Effector CD4-positive, alpha-beta T cell (primary cell): ENCODE data around the gene HORMAD2.

Experiments used
- DNase-seq: peaks from one replicate; pipeline ENCODE4 v3.0.0-alpha.2; 2020

Gene HORMAD2

GRCh38 chr22:30170129-30170528 lies 89.9 kb downstream of the HORMAD2 start:
- no peak for DNase-seq

- no peak for DNase-seq
Measured at GRCh38 chr22:30171008-30171407, 90.7 kb downstream of the HORMAD2 start.

- no peak for DNase-seq
Measured at GRCh38 chr22:30175690-30176288, 95.5 kb downstream of the HORMAD2 start.

- no peak for DNase-seq
Measured at GRCh38 chr22:30176431-30176830, 96.2 kb downstream of the HORMAD2 start.

DNA sequence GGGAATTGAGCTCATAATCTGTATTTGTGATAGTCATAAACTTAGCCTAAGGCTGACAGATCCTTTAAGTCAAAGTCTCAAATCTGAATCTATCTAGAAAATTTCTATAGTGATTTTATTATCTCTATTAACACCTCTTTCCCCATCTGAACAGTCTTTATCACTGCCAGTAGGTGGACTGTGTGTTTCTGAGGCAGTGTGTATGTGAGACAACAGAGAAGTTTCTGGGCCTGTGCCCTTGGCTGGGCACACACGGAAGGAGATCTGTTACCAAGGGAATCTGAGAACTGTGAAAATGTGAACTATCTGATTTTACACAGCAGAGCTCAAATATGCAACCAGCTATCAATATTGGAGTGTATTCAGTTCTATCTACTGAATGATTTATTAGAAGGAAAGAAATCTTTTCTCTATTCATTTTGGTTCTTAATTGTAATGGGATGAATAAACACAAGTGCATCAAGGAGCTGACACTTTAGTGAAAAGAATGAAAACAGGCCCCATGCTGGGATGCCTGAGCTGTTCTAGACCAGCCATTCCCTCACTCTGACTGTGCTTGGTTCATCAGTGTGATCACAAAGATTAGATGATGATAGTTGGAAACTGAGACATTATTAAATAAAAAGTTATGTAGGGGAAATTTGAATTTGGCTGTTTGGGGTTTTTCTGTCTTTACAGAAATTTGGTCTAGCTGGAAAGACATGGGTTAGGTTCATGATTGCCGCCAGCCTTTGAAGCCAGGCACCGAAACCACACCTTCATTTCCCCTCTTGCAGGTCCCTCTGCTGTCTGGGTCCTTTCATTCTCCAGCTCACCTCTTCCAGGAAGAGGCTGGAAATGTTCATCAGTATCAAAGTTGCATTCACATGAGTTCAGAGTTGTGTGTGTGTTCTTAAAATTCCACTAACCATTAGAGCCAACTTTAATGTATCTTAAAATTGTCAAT lies 98.2 kb downstream of the HORMAD2 start:
- DNase-seq, result no peak

DNA sequence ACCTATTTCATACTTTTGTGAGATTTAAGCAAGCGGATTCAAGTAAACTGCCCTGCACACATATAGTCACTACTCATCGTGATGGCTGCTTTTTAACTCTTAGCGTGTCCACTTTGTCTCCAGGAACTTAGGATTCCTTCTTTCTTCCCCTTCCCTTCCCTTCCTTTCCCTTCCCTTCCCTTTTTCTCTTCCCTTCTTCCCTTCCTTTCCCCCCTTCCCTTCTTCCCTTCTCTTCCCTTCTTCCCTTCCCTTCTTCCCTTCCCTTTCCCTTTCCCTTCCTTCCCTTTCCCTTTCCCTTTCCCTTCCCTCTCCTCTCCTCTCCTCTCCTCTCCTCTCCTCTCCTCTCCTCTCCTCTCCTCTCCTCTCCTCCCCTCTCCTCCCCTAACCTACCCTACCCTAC lies 100.4 kb downstream of the HORMAD2 start:
- no peak for DNase-seq

GRCh38 chr22:30181459-30182349 lies 101.4 kb downstream of the HORMAD2 start:
- no peak for DNase-seq

GRCh38 chr22:30182350-30182745 lies 102.1 kb downstream of the HORMAD2 start:
- DNase-seq, result no peak

GRCh38 chr22:30182815-30183214 lies 102.6 kb downstream of the HORMAD2 start:
- no peak for DNase-seq

DNA sequence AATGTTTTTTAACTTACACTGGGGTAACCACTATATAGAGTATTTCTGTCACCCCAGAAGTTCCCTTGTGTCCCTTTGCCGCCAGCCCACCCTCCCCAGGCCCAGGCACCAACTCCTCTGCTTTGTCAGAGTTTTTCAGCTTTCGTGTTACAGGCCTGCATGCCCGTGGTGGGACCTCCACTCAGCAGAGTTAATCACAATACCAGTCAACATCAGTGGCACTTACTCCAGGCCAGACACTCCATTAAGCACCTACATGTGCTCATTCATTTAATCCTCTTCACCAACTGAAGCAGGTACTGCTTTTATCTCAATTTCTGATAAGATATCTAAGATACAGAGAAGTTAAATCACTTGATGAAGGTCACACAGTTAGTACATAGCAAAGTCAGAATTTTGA lies 103.0 kb downstream of the HORMAD2 start:
- DNase-seq, result no peak

DNA sequence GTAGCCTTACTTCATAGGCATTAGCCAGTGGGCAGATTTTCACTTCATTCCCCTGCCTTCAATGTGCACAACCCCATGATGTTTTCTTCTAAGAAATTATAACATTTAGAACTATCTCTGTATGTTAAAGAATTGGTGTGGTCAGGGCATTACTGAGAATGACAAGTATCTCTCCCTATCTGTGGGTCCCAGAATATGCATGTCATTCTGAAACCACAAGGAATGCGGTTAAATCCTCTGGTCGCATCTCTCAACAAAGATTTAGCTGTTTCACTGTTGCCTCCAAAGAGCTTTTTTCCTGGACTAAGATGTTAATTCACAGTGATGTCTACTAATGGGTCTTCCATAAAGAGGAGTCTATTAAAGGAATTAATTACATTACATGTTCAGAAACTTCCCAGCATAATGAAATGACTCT lies 103.6 kb downstream of the HORMAD2 start:
- no peak for DNase-seq

GRCh38 chr22:30185129-30185528 lies 104.9 kb downstream of the HORMAD2 start:
- DNase-seq, result no peak

- no peak for DNase-seq
Measured at GRCh38 chr22:30185549-30185948, 105.3 kb downstream of the HORMAD2 start.

DNA sequence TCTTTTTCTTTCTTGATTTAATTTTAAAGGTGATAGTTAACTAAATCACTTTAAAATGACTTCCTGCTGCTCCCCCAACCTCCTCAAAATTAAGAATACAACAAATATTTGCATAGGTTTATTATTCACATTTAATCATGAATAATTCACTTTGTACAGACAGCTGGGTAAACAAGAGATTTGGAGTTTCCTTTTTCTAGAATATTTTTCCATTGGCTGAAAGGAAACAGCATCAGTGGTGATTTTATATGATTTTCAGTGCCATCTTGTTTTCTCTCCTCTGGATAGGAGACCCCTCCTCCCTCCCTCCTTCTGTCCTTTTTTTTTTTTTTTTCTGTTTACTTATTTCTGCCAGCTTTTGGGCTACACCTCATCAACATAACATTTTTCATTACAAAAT lies 105.8 kb downstream of the HORMAD2 start:
- no peak for DNase-seq

GRCh38 chr22:30186510-30186909 lies 106.2 kb downstream of the HORMAD2 start:
- no peak for DNase-seq

DNA sequence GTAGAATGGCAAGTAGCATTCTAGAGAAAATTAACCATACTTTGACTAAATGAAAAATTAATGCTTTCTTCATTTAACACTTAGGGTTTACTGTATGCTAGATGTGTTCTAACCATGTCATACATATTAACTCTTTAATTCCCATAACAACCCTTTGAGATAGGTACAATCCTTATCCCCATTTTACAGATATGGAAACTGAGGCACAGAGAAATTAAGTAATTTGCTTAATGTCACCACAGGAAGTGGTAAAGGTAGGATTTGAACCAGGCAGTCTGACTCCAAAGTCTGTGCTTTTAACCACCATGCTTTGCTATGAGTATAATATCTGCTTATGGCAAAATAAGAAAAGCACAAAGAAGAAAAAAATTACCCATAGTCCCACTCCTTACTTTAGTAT lies 106.8 kb downstream of the HORMAD2 start:
- no peak for DNase-seq

DNA sequence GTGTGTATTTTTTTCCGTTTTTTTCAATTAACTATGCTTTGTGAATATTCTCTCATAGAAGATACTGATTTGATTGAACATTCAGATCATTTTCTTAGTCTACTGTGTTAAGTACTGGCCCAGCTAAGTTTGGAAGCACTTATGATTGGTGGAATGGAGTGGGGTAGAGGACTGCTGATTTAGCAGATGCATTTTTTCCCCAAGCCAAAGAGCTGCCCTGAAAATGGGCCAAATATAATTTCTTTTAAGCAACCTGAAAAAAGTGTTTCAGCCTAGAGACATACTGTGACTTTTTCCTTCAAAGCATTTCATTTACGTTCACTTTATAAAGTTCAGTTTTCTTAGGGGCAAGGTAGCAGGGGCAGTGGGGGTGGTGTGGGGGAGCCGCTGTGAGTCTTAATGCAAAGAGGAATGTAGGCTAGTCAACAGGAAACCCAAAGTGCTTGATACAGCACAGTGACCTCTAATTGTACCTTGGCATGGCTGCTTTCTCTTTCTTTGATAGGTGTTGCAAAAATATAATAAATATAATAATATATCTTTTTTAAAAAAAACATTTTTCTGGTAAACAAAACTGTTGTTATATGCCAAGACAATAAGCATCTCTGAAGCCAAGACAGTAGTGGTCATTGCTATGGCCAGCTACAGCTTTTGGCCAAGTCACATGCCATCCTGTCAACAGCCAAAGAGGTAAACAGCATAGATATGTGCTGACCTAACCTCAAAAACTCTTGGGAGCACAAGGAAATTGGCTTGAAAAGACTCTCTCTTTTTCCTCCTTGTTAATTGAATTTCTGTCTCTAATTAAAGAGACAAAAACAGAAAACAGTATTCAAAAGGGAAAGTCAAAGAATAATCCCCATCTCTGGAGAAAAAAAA lies 107.5 kb downstream of the HORMAD2 start:
- no peak for DNase-seq

GRCh38 chr22:30188911-30189310 lies 108.6 kb downstream of the HORMAD2 start:
- DNase-seq, result no peak

- no peak for DNase-seq
Measured at GRCh38 chr22:30190574-30190973, 110.3 kb downstream of the HORMAD2 start.

DNA sequence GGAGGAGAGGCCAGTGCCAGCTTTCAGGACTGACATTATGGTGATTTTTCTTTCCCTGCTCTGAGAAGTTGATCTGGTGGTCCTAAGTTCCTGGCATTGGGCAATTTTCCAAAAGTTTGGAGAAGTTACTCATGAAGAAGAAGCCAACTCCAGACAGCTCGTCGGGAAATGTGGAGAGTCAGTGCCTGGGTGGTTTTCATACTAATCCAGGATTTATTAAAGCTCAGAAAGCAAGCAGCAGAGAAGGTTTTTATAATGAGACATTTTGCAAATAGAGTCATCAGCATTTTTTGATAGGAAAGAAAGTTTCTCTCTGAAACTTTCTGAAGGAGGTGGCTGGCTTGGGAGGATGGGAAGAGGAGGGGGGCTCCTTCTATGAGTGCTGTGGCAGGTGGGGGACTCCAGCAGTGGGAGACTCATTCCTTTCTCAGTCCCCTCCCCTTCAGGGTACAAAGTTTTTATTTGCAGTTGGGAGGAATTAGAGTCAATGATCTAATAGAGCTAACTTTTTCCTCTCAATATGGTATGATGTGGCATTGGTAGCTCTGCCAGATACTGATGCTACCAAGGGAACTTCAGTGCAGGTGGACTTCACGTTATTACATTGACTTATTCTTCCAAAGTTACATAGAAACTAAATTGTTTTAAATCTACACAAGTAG lies 110.9 kb downstream of the HORMAD2 start:
- no peak for DNase-seq

GRCh38 chr22:30192427-30192826 lies 112.2 kb downstream of the HORMAD2 start:
- DNase-seq, result no peak
